AG04449 (cell line): ENCODE results near the gene IL1RAPL1.

ENCODE experiments used
- CTCF ChIA-PET: fragments of 350-600 bp; formaldehyde crosslinking; extraction: SDS; loops from one replicate; lab custom pipeline; 2021; ENCODE audit warnings: antibody characterized with exemption; lab: Yijun Ruan, JAX
- POLR2A ChIA-PET: fragments of 400-600, 350-600 bp; formaldehyde crosslinking; extraction: SDS; loops from one replicate; lab custom pipeline; 2020; ENCODE audit warnings: antibody characterized with exemption, inconsistent platforms; lab: Yijun Ruan, JAX
- DNase-seq: peaks from one replicate; pipeline ENCODE4 v3.0.0-alpha.2; 2010; ENCODE audit warnings: low read depth, low spot score
- H3K4me3 ChIP-seq: 2 replicates; pipeline ENCODE4 v1.5.1; 2011; ENCODE audit warnings: low read depth, mild to moderate bottlenecking, control low read depth, low read length
- CTCF ChIP-seq: IDR thresholded peaks from one replicate; pipeline ENCODE4 v1.5.1; 2011; ENCODE audit warnings: mild to moderate bottlenecking, moderate library complexity, low read length, control low read depth, inconsistent platforms; ENCODE audit not compliant: insufficient read depth; ENCODE audit errors: missing control alignments

Gene IL1RAPL1

GRCh38 chrX:29274517-29274916 is 687.3 kb downstream of the IL1RAPL1 start:
- no peak for DNase-seq
- TF ChIP-seq CTCF: no peak
- H3K4me3 ChIP-seq: no peak overlapping the region
- ChIA-PET CTCF (no interaction called here), POLR2A (no interaction called here)

- CTCF ChIA-PET: no interaction called here
- POLR2A ChIA-PET: no interaction called here
- no peak overlapping the region for H3K4me3 ChIP-seq
These were observed 688.7 kb downstream of the IL1RAPL1 start for GRCh38 chrX:29275928-29276327.

GRCh38 chrX:29281078-29281742 is 694.0 kb downstream of the IL1RAPL1 start:
- TF ChIP-seq CTCF: no peak
- no peak overlapping the region for H3K4me3 ChIP-seq
- CTCF ChIA-PET: no interaction called here
- POLR2A ChIA-PET: no interaction called here
- DNase-seq: no peak

More at GRCh38 chrX:29275928-29276327, 688.7 kb downstream of the IL1RAPL1 start:
- no peak for DNase-seq
- TF ChIP-seq CTCF: no peak

- no peak overlapping the region for H3K4me3 ChIP-seq
- ChIA-PET CTCF (no interaction called here), POLR2A (no interaction called here)
- TF ChIP-seq CTCF: no peak
- no peak for DNase-seq
These were observed 698.4 kb downstream of the IL1RAPL1 start for GRCh38 chrX:29285664-29286063.

GRCh38 chrX:29295987-29296680 is 708.9 kb downstream of the IL1RAPL1 start:
- TF ChIP-seq CTCF: no peak
- CTCF ChIA-PET: no interaction called here
- no peak overlapping the region for H3K4me3 ChIP-seq
- POLR2A ChIA-PET: no interaction called here
- no peak for DNase-seq

GRCh38 chrX:29297171-29297800 is 710.0 kb downstream of the IL1RAPL1 start:
- POLR2A ChIA-PET: no interaction called here
- CTCF ChIA-PET: no interaction called here
- H3K4me3 ChIP-seq: no peak overlapping the region
- no peak for TF ChIP-seq CTCF
- no peak for DNase-seq
